SK-MEL-5 (cell line): Measurements from ENCODE around the gene PPAN. TPM values are rescaled to one million over a fixed set of nuclear protein-coding genes. Genes with fewer than 3 reads are reported as not detected.

Experiments used
- DNase-seq: peaks from one replicate; pipeline ENCODE4 v3.0.0-alpha.2; 2016; ENCODE audit warnings: low read depth, low spot score
- in situ Hi-C: cut with HindIII; loops from 2 replicates; pipeline ENCODE4 v1.10.0; 2016; ENCODE audit warnings: low sequenced_read_pairs, high pct_unique_total_duplicates, low pct_unique_long_range_greater_than_20kb
- polyA plus RNA-seq, 2 experiments: library from polyadenylated mRNA; depleted of rRNA; stranded (reverse); fragments of >200 nt; gene quantifications; 2 replicates each; pipeline ENCODE4 v1.2.3, GENCODE V29; 2015
- total RNA-seq: library from RNA; depleted of rRNA; stranded (reverse); fragments of >200 nt; shearing (Covaris generic); gene quantifications from 2 replicates; pipeline ENCODE4 v1.2.3, GENCODE V29; 2014; rRNA removed

Gene PPAN
- 34.0 and 42.4 TPM in 2 replicates for total RNA-seq
- 61.6 and 62.9 TPM in 2 replicates for polyA plus RNA-seq (2015; cell fraction: cytosol; rRNA removed)
- 138 and 141 TPM in 2 replicates for polyA plus RNA-seq (2015; cell fraction: nucleus; rRNA removed)

DNA sequence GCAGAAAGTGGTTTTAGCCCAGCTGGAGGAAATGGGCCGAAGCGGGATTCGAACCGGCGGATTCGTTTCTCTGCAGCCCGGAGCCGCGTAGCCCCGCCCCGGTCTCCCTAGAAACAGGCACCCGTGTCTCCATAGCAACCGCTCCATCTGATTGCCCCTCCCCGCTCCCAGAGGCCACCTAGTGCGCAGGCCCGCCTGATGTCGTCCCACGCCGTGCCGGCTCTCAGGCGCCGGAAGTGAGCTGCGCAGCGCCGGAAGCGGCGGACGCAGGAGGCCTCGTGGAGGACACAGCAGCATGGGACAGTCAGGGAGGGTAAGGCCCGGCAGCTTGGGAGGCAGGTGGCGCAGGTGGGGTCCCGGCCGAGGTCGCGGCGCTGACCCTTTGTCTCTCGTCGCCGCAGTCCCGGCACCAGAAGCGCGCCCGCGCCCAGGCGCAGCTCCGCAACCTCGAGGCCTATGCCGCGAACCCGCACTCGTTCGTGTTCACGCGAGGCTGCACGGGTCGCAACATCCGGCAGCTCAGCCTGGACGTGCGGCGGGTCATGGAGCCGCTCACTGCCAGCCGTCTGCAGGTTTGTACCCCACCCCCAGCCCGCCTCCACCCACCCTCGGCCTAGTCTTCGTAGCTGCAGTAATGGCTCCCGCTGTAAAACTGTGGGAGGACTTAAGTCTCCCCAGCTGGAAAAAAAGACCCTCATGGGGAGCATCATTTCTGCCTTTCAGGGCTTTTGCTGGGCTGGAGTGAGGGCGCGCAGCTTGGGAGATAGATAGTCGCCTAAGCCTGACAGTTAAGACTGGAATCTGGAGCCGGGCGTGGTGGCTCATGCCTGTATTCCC is at the start of gene PPAN:
PPAN (plus strand) TSS at position 263 of the 837 bp plus-strand sequence; CDS start at position 296, 33 bp downstream.
- in situ Hi-C loops, result no loop called here

GRCh38 chr19:10061717-10062310 is 44.3 kb upstream of the PPAN start:
- in situ Hi-C loops, result no loop called here
- DNase-seq, result no peak

More for the DNA sequence above, at the start of gene PPAN:
- DNase-seq, result peak; percentile 97

DNA sequence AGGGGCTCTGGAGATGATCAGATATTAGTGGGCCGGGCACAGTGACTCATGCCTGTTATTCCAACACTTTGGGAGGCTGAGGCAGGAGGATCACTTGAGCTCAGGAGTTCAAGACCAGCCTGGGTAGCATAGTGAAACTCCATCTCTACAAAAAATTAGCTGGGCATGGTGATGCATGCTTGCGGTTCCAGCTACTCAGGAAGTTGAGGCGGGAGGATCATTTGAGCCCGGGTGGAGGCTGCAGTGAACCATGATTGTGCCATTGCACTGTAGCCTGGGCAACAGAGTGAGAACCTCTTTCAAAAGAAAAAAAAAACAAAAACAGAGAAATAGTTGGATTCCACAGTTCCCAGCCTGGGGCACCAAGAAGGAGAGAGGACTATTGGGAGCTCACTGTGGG is 38.0 kb upstream of the PPAN start:
- DNase-seq, result no peak
- in situ Hi-C loops, result no loop called here

- peak; percentile 52 for DNase-seq
- in situ Hi-C loops, result no loop called here
These were observed 37.1 kb upstream of the PPAN start for GRCh38 chr19:10069046-10069445.

DNA sequence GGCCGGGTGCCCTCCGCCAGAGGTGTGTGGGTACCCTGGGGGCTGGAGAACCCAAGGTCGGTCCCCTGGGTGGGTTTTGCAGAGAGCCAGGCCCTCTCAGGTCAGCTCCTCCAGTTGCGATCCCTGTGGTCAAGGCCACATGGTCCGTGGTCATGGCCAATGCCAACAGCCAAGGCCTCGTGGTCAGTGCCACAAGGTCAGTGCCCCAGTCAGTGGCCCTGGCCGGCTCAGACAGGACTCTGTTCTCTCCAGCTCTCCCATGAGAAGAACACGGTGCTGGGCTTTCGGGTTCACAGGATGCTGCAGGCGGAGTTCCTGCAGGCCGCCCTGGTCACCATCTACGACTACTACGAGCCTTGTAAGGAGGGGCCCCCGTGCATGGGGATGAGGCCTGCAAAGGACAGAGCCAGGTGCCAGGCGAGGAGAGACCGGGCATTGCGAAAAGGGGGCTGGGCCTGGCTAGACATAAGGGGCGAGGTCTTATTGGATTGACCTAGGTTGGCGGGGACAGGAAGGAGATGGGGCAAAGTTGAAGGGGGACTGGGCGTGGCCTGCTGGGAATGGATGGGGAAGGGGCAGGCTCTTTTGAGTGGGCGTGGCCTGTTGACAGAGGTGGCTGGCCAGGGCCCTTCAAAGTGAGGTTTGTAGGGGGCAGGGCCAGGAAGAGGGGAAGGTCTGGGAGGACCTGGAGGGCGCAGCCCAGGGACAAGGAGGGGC is 35.3 kb upstream of the PPAN start:
- DNase-seq, result no peak
- in situ Hi-C loops, result no loop called here

GRCh38 chr19:10074153-10074552 is 32.0 kb upstream of the PPAN start:
- in situ Hi-C loops, result no loop called here
- DNase-seq, result peak; percentile 53

DNA sequence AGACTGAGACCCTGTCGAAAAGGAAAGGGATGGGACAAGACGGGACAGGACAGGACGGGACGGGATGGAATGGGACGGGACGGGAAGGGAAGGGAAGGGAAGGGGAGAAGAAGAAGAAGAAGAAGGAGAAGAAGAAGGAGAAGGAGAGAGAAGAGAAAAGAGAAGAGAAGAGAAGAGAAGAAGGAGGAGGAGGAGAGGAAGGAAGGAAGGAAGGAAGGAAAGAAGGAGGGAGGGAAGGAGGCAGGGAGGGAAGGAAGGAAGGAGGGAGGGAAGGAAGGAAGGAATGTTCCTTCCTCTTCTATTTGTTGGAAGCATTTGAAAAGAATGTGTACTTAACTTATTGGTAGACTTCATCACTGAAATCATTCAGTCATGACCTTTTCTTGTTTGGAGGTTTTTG is 29.6 kb upstream of the PPAN start:
- DNase-seq, result no peak
- in situ Hi-C loops, result no loop called here

GRCh38 chr19:10078329-10078728 is 27.8 kb upstream of the PPAN start:
- in situ Hi-C loops, result no loop called here
- DNase-seq, result no peak

- in situ Hi-C loops, result no loop called here
- DNase-seq, result no peak
These were observed 27.1 kb upstream of the PPAN start for GRCh38 chr19:10079031-10079453.

DNA sequence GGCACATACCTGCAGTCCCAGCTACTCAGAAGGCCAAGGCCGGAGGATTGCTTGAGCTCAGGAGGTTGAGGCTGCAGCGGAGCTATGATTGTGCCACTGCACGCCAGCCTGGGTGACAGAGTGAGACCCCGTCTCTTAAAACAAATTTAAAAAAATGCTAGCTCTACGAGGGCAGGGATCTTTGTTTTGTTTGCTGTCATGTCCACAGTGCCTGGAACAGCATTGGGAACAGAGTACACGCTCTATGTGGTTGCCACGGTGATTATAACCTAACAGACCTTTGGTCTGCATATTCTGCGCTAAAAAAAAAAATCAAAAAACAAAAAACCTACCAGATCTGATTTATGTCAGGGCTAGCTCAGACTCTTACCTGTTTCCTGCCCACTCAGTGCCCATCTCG is 22.3 kb upstream of the PPAN start:
- in situ Hi-C loops, result no loop called here
- DNase-seq, result no peak

DNA sequence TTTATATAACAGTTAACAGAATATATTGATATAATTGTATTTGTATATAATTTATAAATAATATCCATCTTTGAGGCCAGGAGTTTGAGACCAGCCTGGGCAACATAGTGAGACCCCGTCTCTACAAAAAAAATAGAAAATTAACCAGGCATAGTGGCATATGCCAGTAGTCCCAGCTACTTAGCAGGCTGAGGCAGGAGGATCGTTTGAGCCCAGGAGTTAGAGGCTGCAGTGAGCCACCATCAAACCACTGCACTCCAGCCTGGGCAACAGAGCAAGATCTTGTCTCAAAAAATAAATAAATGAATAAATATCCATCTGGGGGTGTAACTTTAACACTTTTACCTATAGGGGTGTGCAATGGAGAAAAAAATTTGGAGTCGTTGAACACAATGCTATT is 21.4 kb upstream of the PPAN start:
- no peak for DNase-seq
- in situ Hi-C loops, result no loop called here

- peak; percentile 54 for DNase-seq
- in situ Hi-C loops, result no loop called here
These were observed 20.2 kb upstream of the PPAN start, which contains the start of gene SHFL for GRCh38 chr19:10085641-10086590. Gene SHFL (plus strand): TSS chr19:10086317. CDS start chr19:10086428, 111 bp downstream.

- in situ Hi-C loops, result no loop called here
- no peak for DNase-seq
These were observed 19.5 kb upstream of the PPAN start for GRCh38 chr19:10086591-10087192.

GRCh38 chr19:10087296-10088061 is 18.7 kb upstream of the PPAN start:
- DNase-seq, result no peak
- in situ Hi-C loops, result no loop called here

DNA sequence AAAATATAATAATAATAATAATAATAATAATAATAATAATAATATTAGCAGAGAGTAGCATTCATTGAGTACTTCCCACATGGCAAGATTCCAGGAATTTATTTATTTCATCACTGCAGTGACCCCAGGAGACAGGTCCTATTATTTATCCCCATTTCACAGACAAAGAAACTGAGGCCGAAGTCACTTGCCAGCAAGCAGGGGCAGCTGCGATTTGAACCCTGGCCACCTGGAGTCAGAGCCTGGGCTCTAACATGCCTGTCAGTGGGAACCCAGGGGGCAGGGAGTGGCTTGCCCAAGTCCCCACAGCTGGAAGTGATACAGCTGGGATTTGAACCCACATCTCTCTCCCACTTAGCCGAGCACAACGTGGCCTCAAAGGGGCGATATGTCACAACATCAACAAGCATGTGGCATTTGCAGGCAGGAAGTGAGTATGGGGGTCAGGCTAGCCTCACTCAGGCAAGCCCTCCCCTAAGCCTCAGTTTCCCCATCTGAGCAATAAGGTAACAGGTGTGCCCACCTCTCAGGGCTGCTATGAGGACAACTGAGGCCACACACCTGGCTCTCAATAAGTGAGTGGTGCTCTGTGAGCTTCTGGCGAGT is 17.1 kb upstream of the PPAN start:
- in situ Hi-C loops, result no loop called here
- DNase-seq, result no peak
